C4-2B (cell line): ENCODE data around the gene DNAJC5.

Experiments
- H3K27ac ChIP-seq: fragments of 450-650 bp; 2 replicates; pipeline ENCODE4 v1.5.1; 2017
- ZFX ChIP-seq: fragments of 450-650 bp; IDR thresholded peaks from 2 replicates; pipeline ENCODE4 v1.6.1; 2017
- TF ChIP-seq, protein P1 (sequence below): fragments of 450-650 bp; conservative IDR thresholded peaks from 2 replicates; pipeline ENCODE4 v1.5.1; 2017; ENCODE audit warnings: mild to moderate bottlenecking

DNAJC5 gene

DNA sequence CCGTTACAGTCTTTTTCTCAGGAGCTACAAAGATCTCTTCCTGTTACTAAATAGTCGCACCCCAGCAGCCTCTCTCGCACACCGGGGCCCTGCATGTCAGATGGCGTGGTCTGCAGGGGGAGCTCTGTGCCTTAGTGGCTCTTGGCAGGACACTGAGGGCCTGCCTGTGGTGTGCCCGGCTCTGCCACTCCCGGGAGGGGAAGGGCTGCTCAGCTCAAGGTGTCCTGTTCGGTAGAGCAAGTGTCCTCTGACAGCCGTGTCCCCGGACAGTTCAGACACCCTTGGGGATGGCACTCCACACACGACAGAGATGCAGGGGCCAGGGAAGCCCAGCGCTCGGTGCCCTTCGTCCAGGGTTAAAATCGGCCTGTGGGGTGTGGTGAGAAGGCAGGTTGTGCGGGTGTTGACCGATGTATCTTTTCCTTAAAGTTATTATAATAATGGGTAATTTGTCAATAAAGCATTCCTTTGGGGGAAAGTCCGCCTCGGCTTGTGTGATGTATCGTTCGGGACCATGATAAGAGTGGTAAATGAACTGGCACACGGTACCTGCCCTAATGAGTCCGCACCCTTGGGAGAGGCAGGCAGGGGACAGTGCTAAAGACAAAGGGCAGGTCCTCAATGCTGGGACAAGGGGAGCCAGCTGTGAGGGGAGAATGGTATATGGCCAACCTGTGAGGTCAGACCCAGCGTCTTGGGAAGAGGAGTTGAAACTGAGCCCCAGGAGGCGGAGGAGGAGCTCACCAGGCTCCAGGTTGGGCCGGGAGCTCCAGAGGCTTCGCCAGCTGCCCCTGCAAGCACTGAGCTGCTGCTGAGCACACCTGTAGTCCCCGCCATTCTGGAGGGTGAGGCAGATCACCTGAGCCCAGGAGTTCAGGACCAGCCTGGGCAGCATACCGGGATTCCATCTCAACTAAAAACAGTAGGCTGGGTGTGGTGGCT lies 3.6 kb upstream of the DNAJC5 start:
- no peak for TF ChIP-seq ZFX
- TF ChIP-seq, protein P1, sequence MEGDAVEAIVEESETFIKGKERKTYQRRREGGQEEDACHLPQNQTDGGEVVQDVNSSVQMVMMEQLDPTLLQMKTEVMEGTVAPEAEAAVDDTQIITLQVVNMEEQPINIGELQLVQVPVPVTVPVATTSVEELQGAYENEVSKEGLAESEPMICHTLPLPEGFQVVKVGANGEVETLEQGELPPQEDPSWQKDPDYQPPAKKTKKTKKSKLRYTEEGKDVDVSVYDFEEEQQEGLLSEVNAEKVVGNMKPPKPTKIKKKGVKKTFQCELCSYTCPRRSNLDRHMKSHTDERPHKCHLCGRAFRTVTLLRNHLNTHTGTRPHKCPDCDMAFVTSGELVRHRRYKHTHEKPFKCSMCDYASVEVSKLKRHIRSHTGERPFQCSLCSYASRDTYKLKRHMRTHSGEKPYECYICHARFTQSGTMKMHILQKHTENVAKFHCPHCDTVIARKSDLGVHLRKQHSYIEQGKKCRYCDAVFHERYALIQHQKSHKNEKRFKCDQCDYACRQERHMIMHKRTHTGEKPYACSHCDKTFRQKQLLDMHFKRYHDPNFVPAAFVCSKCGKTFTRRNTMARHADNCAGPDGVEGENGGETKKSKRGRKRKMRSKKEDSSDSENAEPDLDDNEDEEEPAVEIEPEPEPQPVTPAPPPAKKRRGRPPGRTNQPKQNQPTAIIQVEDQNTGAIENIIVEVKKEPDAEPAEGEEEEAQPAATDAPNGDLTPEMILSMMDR = no peak
- no peak overlapping the region for H3K27ac ChIP-seq

DNA sequence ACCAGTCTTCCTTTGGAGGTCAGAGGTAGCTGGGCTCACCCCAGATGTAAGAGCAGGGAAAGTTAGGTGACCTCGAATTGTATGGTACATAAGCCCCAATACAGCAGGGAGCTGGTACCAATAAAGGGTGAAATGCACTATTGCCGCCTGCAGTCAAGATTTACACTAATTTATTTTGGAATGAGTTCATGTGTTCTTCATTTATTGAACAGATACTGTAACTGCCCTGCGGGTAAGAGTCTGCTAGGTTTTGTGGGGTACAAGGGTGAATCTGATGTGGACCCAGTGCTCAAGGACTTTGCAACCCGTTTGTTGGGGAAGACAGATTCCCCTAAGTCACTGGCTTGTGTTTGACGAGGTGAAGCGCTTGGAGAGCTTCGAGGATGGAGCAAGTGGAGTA lies 2.5 kb upstream of the DNAJC5 start:
- TF ChIP-seq, protein P1 = no peak
- no peak for TF ChIP-seq ZFX
- H3K27ac ChIP-seq = no peak overlapping the region

DNA sequence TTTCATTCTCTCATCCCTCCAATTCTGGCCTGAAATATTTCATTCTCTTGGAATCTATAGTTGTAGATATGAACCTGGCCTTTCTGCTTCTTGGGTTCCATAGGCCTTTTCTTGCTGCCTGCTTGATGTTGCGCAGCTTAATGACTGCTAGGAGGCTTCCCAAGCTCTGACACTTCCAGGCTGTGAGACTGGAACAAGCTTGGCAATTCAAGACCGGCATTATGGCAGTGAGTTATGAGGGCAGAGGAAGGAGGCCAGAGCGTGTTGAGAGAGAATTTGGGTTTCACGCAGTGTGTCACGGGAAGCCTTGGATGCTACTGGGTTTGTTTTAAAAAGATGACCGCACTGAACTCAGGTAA lies 948 bp upstream of the DNAJC5 start:
- H3K27ac ChIP-seq = peak overlapping the region; percentile 85
- TF ChIP-seq, protein P1 = no peak
- no peak for TF ChIP-seq ZFX

DNA sequence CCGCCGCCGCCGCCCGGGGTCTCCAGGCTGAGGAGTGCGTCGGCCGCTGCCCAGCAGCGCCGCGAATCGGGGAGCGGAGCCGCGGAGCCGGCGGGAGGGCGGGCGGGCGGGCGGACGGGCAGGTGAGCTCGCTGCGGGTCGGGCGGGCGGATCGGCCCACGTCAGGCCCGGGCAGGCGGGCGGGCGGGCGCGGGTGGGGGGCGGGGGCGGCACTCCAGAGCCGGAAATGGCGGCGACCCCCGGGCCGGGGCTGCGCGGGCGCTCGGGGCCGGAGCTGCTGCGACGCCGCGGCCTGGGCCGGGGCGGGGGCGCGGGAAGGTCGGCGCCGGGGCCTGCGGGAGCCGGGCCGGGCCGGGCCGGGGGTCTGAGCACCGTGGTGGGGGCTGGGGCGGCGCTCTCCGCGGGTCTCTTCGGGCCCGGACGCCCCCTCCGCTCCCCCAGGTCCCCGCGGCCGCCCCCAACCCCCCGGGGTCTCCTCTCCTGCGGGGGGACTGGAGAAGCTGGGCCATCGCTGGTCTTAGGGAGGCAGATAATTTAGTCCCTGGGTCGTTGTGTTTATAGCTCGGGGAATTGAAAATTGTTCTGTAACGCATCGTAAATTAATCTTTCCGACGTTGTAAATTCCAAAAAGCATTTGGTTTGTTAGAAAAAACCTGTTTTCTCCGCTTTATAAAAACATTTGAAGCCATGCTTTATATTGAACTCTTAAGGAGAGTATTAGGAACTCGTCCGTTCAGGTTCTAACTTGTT lies 451 bp downstream of the DNAJC5 start:
- peak overlapping the region; percentile 85 for H3K27ac ChIP-seq
- TF ChIP-seq, protein P1 = no peak
- TF ChIP-seq ZFX = peak; percentile 57; the same call in 1 of the 2 replicates

DNA sequence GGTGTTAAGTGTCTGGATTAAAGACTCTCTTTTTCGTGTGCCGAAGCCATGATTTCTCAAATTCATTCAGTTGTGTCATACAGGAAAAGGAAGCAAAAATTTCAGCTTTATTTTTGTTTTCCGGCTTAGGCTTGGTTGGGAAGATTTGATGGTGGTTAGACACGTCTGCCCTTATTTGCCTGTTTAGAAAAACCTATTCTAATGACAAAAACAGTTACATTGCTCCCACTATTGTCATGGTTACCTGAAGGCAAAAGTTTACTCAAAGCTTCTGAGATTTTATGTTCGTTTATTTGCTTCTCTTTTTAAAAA lies 982 bp downstream of the DNAJC5 start:
- H3K27ac ChIP-seq = peak overlapping the region; percentile 85
- no peak for TF ChIP-seq ZFX
- TF ChIP-seq, protein P1 = no peak

DNA sequence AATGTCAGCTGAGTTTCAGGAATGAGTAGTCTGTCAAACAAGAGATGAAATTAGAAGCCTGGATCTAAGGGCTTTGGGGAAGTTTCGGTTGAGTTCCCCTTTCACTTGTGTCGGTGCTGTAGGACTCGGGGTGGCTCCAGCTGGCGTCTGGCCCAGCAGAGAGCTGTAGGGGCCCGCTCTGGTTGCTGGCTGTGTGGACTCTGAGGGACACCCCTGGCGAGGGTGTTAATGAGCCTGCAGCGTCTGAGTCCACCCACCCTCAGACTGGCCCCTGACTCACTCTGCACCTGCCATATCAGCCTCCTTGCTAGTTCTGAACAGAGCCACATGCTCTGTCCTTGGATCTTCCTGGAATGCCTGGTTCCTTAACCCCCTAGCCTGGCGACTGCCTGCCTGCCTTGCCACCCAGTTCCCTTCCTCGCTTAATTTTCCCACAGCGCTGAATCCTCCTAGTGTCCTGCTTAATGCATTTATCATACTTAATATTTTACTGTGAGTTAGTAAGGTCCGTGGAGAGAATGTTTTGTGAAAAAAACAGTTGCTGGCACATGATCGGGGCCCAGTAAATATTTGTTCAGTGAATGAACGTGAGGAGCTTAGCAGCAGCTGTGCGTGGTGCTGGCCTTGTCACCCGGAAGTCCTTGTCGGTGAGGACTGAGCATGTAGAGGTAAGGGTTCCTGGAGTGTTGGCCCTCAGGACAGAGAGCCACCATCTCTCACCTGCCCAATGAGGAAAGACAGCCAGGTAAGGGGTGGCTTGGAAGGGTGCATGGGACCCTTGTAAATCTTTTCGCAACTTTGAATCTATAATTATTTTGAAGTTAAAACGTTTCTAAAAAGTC lies 1.6 kb downstream of the DNAJC5 start:
- peak overlapping the region; percentile 85 for H3K27ac ChIP-seq
- TF ChIP-seq ZFX = no peak
- TF ChIP-seq, protein P1 = no peak
